GM18505 (cell line): ENCODE data around the gene CLEC18A.
"Not testable (repeated sequence)": the region's sequence is repeated elsewhere in the genome, so short reads cannot be mapped to it uniquely, and the experiment has no call there.

ENCODE experiments used
- ATAC-seq: cut with Tn5 transposase; IDR thresholded peaks from one replicate; pipeline ENCODE4 v1.9.1; 2021; ENCODE audit not compliant: unreplicated experiment

The CLEC18A gene

DNA sequence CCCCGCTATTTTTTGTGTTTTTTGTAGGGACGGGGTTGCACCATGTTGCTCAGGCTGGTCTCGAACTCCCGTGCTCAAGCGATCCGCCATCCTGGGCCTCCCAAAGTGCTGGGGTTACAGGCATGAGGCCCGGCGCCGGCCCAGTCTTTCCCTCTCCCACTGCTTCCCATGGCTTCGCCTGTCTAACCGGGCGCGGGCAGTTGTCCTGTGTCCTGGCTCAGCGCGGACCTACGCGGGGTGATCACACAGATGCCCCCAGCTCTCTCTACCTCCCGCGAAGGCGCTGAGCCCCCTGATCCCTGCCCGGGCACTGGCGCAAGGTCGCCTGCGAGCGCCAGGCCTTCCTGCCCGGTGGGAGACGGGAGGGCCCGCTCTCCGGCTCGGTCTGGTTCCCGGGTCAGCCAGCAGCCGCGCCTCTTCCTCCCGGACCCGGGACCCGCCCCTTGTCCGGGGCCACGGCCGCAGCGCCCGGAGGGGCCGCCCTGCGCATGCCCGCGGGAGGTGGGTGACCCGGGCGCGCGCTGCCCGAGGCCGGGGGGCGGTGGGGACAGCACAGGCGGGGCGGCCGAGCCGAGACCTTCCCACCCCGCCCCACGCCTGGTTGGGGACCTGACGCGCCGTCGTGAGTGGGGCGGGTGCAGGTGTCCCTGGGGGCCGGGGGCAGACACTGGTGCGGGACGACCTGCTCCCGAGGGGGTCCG lies 14.0 kb downstream of the CLEC18A start:
- ATAC-seq = not testable (repeated sequence)

DNA sequence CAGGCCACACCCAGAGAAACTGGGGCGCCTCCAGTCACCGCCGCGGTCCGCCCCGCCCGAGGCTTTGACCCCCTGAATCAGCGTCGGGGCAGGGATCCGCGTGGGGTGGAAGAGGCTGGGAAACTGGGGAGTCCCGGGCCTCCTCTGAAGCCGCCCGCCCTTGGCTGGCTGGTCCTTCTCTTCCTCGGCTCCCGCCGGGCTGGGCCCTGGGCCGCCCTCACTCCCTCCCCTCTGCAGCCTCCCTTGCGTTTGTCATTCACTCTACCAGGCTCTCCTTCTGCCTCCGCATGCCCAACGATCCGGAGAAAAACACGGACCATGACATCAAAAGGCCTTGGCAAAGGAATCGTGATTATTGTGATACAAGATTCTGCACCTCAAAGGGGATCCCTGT lies 14.5 kb downstream of the CLEC18A start:
- not testable (repeated sequence) for ATAC-seq

DNA sequence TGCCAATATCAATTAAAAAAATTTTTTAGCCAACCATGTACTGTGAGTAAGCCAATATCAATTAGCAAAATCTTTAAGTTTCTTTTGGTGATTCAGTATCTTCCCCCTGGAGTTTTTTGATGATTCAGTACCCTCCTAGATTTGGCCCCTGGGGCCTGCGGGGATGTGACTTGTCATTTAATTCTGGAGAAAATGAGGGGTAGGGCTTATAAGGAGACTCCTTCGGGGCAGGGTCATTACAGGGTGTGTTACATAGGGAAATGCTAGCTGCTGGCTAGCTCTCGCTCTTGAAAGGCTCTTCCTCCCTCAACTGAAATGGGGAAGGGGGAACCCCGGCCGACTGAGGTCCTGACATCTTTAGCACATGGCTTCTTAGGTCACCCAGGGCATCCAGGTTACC lies 16.6 kb downstream of the CLEC18A start:
- not testable (repeated sequence) for ATAC-seq

DNA sequence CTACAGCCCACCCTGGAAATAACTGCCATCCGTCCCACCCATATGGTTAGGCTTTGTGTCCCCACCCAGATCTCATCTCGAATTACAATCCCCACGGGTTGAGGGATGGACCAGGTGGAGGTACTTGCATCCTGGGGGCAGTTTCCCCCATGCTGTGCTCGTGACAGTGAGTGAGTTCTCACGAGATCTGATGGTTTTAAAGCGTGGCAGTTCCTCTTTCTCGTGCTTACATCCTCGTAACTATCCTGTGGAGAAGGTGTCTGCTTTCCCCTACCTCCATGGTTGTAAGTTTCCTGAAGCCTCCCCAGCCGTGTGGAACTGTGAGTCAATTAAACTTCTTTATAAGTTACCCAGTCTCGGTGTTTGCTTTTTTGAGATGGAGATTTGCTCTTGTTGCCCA lies 17.0 kb downstream of the CLEC18A start:
- ATAC-seq = not testable (repeated sequence)

DNA sequence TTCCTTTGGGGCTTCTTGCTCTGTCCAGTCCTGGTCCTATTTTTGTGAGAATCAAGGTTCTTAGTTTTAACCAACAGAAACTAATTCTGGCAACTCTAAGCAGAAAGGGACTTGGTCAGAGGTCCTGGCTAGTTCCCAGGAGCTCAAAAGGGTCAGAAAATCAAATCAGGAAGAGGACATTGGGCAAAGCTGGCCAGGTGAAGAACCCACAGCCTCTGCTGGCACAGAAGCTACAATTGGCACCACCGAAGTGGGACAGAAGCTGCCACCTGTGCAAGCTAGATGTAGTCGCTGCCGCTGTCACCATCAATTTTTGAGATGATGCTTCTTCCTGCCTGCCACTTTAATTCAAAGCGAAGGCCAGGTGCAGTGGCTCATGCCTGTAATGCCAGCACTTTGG lies 18.5 kb downstream of the CLEC18A start:
- not testable (repeated sequence) for ATAC-seq

DNA sequence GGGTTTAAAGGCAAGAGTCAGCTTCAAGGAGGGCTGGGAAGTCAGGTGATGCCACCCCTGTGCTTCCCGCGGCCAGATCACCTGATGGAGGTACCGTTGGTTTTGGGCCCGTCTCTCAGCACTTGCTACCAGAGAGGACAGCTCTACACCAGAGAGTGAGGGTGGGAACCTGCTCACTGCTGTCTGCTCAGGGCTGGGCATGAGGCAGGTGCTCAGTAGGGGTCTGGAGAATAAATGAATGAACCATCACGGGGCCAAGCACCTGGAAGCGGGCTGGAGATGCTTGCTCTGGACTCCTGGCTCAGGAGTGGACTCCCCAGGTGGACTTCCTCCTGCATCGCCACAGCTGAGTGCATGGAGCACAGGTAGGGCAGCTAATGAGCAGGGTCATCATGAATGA lies 21.0 kb downstream of the CLEC18A start:
- ATAC-seq = not testable (repeated sequence)

DNA sequence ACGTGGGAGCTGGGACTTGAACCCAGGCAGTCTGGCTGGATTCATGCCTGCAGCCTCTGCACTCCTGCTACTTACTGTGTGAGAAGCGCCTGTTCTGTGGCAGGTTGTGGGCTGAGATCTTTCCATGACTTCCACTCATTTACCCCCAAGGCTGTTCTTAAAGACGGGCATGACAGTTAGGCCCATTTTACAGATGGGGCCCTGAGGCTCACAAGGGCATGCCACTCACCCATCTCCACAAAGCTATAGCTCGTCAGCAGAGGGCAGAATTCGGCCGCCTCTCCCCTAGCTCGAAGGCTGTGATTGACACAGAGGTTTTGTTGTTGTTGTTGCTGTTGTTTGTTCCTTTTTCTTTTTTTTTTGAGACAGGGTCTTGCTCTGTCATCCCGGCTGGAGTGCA lies 21.8 kb downstream of the CLEC18A start:
- not testable (repeated sequence) for ATAC-seq

DNA sequence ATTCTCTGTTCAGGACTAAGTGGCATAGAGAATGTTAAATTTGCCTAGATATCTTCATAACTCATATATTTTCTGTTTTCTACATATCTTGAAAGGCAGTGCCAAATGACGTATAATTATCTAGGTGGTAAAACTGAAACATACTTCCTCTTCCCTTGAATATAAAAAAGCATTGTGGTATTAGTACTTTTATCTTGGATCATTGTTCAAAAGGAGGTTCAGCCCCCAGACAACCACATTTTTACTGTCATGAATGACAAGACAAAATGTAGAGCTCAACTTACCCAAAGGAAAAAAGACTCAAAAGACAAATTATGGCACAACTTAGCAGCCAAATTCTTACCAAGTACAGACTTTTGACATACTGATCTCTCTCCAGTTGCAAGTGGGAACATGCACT lies 34.1 kb downstream of the CLEC18A start:
- not testable (repeated sequence) for ATAC-seq

DNA sequence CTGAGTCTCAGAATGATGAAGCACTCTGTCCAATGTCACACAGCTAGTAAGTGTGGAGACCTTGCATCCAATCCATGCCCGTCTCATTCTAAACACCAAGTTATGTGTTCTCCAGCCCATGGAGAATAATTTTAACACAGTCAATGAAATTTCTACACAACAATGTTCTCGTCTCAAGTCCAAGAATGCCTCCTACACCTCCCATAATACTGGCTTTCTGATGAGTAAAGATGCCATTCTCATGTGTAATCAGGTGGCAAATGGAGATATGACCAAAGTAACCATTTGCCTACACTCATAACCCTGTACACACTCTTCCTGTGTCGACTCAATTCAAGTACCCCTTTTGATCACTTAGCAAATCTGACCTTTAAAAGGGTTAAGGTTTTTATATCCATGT lies 46.8 kb downstream of the CLEC18A start:
- ATAC-seq = not testable (repeated sequence)

DNA sequence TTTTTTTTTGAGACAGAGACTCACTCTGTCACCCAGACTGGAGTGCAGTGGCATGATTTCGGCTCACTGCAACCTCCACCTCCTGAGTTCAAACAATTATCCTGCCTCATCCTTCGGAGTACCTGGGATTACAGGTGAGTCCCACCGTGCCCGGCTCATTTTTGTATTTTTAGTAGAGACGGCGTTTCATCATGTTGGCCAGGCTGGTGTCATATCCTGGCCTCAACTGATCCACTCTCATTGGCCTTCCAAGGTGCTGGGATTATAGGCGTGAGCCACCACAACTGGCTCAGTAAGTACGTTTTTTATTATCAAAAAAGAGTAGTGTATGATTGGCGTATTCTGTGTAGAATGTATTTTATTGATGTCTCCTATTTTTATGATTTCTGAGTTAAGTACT lies 48.7 kb downstream of the CLEC18A start:
- ATAC-seq = not testable (repeated sequence)

DNA sequence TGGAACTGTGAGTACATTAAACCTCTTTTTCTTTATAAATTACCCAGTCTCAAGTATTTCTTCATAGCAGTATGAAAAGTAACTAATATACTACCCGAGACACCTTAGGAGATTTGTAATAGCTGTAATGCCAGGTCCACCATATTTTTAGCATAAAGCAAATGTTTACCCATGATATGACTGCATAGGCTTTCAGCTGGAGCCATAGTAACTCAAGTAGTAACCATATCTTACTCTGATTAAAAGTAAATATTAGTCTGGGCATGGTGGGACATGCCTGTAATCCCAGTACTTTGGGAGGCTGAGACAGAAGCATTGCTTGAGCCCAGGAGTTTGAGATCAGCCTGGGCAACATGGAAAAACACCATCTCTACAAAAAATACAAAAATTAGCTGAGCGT lies 52.4 kb downstream of the CLEC18A start:
- ATAC-seq = not testable (repeated sequence)

DNA sequence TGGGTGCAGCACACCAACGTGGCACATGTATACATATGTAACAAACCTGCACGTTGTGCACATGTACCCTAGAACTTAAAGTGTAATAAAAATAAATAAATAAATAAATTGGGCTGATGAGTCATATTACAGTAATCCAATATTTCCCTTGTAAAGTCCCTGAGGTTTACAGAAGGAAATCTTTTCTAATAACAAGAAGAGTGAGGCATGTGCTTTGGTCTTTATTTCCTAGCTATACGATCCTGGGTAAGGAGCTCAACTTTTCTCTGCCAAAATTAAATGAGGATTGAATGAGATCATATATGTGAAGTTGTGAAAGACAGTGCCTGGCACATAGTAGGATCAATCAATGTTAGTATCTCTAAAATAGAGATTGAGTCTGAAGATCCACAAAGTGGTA lies 57.5 kb downstream of the CLEC18A start:
- not testable (repeated sequence) for ATAC-seq

DNA sequence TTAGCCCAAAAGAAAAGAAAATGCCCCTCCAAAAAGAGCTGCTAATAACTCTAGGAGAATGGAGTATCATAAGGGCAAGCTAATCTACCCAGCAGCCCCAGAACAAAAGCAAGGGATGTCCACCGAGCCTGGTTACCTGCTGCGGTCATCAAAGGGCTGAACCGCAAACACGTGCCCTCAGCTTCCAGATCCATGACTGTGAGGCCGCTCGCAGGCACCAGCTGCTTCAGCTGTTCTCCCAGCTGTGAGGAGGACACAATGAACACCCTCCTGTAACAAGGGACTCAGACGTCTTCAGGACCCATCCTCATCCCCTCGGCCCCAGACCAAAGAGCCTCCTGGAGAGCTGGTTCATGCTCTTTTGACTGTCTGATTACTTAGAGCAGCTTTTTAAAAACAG lies 59.5 kb downstream of the CLEC18A start:
- not testable (repeated sequence) for ATAC-seq

DNA sequence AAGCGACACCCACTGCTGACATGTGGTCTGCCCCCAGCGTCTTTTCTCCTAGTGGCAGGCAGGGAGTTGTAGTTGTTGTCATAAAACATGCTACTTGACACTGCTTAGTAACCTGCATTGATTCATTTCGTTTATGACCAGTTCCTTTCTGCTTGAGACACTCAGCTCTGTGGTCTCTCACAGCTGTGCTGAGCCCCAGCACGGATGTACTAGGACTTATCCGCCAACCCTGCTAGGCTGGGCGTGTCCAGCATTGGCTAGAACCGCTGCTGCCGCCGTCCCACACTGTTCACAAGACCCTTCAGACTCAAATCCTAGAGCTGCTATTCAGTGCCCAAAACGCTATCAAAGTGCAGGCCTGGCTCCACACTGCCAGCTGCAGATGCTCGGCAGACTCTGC lies 60.0 kb downstream of the CLEC18A start:
- ATAC-seq = not testable (repeated sequence)

DNA sequence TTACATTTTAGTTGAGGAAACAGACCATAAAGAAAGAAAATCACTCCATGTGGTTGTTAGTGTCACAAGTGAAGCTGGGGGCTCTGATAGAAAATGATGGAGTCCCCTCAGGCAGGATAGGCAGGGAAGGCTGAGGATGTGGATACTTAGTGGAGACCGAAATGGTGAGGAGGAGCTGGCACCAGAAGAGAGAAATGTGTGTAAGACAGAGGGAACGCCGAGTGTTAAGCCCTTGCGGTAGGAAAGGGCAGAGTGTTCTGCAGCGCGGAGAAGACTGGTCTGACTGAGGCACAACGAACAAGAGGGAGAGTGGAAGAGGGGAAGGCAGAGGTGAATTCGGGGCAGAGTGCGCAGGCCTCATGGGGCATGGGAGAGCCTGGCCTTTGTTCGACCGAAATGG lies 61.2 kb downstream of the CLEC18A start:
- ATAC-seq = not testable (repeated sequence)

DNA sequence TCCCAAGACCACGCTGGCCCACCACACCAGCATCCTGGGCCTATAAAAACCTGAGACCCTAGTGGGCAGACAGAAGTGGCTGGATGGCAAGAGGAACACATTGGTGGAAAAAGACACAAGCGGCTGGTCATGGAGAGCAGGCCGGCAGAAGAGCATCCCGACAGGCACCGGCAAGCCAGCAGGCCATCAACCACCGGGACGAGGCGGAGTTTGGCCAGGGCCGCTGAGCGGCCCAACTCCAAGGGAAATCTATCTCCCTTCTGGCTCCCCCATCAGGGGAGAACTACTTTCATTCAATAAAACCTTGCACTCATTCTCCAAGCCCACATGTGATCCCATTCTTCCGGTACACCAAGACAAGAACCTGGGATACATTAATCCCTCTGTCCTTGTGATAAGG lies 61.8 kb downstream of the CLEC18A start:
- ATAC-seq = not testable (repeated sequence)
